Non-pigmented ciliary epithelial cell (primary cell): Measurements from ENCODE around the gene RGS7.
"Not testable (repeated sequence)": the region's sequence is repeated elsewhere in the genome, so short reads cannot be mapped to it uniquely, and the experiment has no call there.

ENCODE experiments used
- DNase-seq: peaks from one replicate; pipeline ENCODE4 v3.0.0-alpha.2; 2010; ENCODE audit warnings: low read depth

RGS7 gene

GRCh38 chr1:240912821-240913220 lies 444.2 kb downstream of the RGS7 start:
- no peak for DNase-seq

GRCh38 chr1:240909701-240910457 lies 447.1 kb downstream of the RGS7 start:
- DNase-seq: no peak

DNA sequence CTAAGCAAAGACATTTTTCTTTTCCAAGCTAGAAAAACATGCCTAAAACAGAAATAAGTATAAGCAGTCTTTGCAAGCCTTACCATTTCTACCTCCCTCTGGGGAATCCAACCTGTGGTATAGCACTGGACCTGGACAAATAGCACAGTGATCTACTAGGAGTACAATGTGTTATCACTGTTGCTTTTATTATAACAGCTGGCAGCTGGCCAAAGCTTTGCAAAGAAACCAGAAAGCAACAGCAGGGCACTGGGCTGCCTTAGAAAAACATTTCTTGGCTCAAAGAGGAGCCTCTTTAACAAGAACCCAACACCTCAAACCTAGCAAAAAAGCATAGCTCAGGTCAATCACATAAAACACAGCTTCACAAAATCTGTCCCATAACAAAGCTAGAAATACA lies 450.5 kb downstream of the RGS7 start:
- DNase-seq: no peak

DNA sequence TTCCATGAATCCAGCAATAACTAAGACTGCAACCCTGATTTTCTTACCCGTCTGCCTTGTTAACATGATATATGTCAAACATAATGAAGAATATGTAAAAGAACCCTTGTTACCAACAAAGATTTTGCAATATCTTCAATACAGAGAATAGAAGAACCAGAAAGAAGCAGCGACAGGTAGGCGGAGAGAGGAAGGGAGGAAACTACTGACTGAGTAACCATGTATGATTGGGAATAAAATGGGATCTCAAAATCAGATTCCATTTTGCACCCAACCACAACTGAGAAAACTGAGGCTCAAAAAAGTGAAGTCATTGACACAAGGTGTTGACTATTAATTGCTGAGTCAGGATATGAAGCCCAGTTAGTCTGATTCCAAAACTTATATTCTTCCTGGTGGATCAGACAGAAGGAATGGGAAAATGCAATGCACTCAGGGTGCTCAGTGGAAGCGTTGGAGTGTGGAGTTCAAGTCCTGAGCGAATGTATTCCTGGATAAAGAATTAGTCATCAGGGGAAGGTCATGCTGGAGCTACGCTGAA lies 451.7 kb downstream of the RGS7 start:
- no peak for DNase-seq

DNA sequence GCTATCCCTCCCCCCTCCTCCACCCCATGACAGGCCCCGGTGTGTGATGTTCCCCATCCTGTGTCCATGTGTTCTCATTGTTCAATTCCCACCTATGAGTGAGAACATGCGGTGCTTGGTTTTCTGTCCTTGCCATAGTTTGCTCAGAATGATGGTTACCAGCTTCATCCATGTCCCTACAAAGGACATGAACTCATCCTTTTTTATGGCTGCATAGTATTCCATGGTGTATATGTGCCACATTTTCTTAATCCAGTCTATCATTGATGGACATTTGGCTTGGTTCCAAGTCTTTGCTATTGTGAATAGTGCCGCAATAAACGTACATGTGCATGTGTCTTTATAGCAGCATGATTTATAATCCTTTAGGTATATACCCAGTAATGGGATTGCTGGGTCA lies 461.6 kb downstream of the RGS7 start:
- DNase-seq: not testable (repeated sequence)

- DNase-seq: no peak
Observed at GRCh38 chr1:240888787-240889048, 468.3 kb downstream of the RGS7 start.

DNA sequence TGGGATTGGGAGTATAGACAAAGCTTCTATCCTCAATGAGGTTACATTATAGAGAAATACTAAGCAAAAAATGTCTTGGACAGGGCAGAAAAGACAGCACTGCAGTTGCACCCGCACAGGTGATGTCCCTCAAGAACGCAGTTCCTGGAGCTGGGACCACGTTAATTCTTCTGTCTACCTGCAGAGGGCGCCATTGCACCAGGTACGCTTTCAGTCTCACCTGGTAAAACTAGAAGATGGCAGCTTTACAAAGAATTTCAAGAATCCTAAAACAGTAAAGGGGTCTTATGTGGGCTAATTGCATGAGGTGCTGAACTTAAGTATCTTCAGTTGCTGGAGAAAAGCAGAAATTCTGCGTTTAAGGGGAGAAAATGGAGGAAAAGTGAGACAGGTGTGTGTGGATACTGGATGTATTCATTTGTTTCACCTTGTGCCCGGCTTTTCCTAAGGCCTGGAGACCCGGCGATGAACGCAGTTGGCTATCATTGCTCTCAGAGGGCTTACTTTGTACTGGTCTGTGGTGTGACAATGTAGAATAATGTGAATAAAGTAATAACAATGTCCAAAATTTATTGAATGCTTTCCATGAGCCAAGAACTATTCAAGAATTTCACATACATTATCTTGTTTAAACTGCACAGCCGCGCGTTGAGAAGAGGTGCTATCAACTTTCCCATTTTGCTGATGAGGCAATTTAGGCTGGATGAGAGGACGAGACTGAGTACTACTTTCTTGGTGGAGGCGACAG lies 468.8 kb downstream of the RGS7 start:
- no peak for DNase-seq

DNA sequence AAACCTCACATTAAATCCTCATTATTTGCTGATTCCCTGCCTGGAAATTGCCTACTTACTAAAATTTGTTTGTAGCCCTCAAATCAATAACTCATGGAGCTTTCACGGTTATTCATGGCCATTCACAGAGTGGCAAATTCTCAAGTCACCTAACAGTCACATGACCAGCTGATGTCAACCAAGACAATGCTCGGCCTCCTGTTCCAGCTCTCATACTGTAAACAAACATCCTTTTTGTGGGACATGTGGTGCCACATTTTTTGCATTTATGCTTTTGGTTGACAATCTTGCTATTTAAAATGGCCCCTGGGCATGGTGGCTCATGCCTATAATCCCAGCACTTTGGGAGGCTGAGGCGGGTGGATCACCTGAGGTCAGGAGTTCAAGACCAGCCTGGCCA lies 473.5 kb downstream of the RGS7 start:
- DNase-seq: no peak

DNA sequence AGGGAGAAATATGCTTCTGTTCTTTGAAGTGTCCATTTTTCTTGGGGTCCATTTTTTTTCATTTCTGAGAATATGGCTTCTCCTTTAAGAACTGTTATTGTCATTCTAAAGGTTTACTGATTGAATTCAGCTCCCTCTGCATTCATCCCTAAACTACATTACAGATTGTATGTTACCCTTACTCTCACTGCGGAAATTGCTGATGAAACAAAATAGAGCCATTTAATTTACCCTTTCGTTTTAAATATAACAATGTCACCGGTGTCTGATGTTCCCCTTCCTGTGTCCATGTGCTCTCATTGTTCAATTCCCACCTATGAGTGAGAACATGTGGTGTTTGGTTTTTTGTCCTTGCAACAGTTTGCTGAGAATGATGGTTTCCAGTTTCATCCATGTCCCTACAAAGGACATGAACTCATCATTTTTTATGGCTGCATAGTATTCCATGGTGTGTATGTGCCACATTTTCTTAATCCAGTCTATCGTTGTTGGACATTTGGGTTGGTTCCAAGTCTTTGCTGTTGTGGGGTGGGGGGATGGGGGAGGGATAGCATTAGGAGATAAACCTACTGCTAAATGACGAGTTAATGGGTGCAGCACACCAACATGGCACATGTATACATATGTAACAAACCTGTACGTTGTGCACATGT lies 474.2 kb downstream of the RGS7 start:
- DNase-seq: not testable (repeated sequence)

- DNase-seq: no peak
Observed at GRCh38 chr1:240878631-240879030, 478.4 kb downstream of the RGS7 start.

DNA sequence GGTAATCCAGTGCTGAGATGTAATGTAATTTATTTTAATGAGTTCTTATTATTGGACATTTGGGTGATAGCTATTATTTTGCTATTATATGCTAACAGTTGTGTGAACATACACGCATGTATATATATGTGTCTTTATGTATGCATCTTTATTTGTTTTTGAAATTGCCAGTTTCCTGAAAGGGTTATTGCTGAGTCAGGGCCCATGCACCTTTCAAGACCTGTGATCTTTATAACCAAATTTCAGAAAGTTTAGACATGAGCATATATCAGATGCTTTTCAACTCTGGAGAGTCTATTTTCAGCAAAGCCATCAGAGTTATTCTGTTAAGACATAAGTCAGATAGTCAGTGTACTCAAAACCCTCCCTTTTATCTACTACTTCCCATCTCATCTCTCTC lies 479.4 kb downstream of the RGS7 start:
- DNase-seq: no peak

DNA sequence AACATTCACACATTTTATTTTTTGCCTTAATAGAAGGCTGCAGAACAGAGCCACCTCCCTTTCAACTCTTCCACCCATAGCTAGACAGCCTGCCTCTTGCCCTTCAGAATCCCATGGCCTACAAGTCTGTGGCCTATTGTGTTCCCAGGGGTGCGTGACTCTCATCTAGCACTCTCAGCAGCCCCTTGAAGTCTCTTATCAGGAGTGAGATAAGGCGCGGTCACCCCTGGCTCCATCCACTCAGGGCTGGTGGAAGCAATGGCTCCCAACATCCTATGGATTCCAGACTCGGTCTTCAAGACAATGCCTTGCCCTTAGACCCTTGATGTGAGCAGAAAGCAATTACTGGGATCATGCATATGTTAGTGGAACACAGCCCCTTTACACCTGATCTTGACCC lies 480.9 kb downstream of the RGS7 start:
- no peak for DNase-seq

DNA sequence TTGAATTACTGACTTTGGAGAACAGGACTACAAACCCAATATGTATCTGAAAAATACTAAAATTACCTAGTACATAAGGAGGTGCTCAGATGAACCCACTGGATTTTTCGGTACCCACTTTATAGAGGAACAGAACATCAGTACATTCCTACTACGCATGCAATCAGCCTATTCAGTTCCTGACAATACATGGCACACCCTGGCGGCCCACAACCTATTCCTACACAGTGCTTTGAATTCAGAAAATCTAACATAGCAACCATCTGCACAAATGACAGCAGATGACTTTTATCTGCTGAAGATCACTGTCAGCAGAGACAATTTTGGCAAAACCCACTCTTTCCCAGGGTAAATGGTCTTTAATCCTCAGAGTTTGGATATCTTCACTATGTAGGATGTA lies 487.9 kb downstream of the RGS7 start:
- no peak for DNase-seq

- DNase-seq: no peak
Observed at GRCh38 chr1:240866724-240867123, 490.3 kb downstream of the RGS7 start.

GRCh38 chr1:240860023-240860422 lies 497.0 kb downstream of the RGS7 start:
- DNase-seq: no peak

GRCh38 chr1:240854367-240854766 lies 502.6 kb downstream of the RGS7 start:
- DNase-seq: no peak

GRCh38 chr1:240847325-240847724 lies 509.7 kb downstream of the RGS7 start:
- no peak for DNase-seq

GRCh38 chr1:240844486-240844885 lies 512.5 kb downstream of the RGS7 start:
- DNase-seq: no peak

GRCh38 chr1:240843798-240844197 lies 513.2 kb downstream of the RGS7 start:
- no peak for DNase-seq

DNA sequence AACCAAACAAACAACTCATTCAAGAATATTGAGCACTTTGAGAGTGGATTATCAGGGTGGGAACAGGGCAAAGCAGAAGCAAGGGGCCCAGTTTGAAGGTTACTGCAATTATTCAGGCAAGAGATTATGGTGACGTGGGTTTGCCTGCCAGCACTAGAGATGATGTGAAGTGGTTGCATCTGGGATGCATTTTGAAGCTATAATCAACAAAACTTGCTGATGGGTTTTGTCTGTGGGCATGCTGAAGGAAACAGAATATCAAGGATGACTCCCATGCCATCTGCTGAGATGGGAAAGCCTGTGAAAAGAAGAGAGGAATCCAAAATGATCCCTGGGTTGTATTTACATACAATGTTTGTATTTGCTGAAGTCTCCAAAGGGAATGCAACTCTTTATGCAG lies 520.7 kb downstream of the RGS7 start:
- no peak for DNase-seq

GRCh38 chr1:240835291-240835690 lies 521.7 kb downstream of the RGS7 start:
- no peak for DNase-seq

DNA sequence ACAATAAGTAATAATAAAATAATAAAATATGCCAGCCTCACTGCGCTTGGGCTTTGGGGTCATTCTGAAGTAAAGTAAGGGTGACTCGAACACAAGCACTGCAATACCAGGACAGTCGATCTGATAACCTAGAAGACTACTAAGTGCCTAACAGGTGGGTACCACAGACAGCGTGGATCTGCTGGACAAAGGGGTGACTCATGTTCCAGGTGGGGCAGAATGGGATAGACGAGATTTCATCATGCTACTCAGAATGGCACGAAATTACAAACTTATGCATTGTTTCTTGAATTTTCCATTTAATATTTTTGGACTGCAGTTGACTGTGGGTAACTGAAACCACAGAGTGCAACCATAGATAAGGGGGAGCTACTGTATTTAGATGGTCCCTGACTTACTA lies 523.9 kb downstream of the RGS7 start:
- DNase-seq: no peak

GRCh38 chr1:240831922-240832321 lies 525.1 kb downstream of the RGS7 start:
- no peak for DNase-seq
